ENCODE results near the gene MESP2. TPM values are rescaled to one million over a fixed set of nuclear protein-coding genes. Genes with fewer than 3 reads are reported as not detected.

The MESP2 gene
- total RNA-seq, 2 experiments from 2014 or later: not detected

GRCh38 chr15:89795996-89796395 is 19.9 kb downstream of the MESP2 start:
- Mint-ChIP-seq H3K9me3 (peaks cover 10% of the 10 kb centered on the region), H3K4me1 (ENCODE audit: low read depth) (no peaks in the 10 kb centered on the region), H3K36me3 (no peaks in the 10 kb centered on the region), H3K27ac (no peak overlapping the region), H3K27me3 (peaks cover 7% of the 10 kb centered on the region), H3K4me3 (no peak overlapping the region)
- no peak for DNase-seq
- POLR2A ChIA-PET: no interaction called here
- CTCF ChIA-PET: interaction anchor here (0.9 kb wide), 1 partner anchor 79 kb away, joined by 3 read pairs; no protein-coding TSS in a partner anchor
- intact Hi-C loops (cut with micrococcal nuclease): no loop called here

DNA sequence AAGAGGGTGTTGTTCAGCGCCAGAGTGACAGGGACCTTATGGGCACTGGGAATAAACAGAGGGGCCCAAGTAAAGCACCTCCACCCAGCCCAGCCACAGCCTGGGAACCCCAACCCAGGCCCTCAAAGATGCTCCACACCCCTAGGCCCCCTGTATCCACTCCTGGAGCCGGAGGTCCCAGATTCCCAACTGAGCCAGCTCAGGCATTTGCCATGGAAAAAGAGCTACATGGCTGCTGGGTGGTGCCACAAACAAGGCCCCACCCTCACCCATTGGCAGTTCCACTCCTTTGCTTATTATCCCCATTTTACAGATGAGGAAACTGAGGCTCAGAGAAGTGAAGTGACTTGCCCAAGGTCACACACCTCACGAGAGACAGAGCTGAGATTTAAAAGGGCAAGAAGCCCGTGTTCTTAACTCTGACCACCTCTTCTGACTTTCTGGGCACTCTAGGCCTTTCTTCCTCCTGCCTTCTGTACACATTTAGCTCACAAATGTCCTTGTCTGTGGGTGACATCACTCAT is 21.6 kb downstream of the MESP2 start:
- no peak overlapping the region for H3K4me3 Mint-ChIP-seq
- peaks cover 7% of the 10 kb centered on the region for H3K27me3 Mint-ChIP-seq
- no peak for DNase-seq
- no peaks in the 10 kb centered on the region for H3K36me3 Mint-ChIP-seq
- intact Hi-C loops (cut with micrococcal nuclease): no loop called here
- ChIA-PET POLR2A (interaction anchor here (0.5 kb wide), 1 partner anchor 66 kb away, joined by 5 read pairs; no protein-coding TSS in a partner anchor), CTCF (interaction anchor here (0.5 to 1.0 kb wide), 2 partner anchors 37 to 57 kb away, joined by 3 to 4 read pairs; no protein-coding TSS in a partner anchor)
- no peak overlapping the region for H3K27ac Mint-ChIP-seq
- H3K9me3 Mint-ChIP-seq: peaks cover 10% of the 10 kb centered on the region
- no peaks in the 10 kb centered on the region for H3K4me1 Mint-ChIP-seq (ENCODE audit: low read depth)

DNA sequence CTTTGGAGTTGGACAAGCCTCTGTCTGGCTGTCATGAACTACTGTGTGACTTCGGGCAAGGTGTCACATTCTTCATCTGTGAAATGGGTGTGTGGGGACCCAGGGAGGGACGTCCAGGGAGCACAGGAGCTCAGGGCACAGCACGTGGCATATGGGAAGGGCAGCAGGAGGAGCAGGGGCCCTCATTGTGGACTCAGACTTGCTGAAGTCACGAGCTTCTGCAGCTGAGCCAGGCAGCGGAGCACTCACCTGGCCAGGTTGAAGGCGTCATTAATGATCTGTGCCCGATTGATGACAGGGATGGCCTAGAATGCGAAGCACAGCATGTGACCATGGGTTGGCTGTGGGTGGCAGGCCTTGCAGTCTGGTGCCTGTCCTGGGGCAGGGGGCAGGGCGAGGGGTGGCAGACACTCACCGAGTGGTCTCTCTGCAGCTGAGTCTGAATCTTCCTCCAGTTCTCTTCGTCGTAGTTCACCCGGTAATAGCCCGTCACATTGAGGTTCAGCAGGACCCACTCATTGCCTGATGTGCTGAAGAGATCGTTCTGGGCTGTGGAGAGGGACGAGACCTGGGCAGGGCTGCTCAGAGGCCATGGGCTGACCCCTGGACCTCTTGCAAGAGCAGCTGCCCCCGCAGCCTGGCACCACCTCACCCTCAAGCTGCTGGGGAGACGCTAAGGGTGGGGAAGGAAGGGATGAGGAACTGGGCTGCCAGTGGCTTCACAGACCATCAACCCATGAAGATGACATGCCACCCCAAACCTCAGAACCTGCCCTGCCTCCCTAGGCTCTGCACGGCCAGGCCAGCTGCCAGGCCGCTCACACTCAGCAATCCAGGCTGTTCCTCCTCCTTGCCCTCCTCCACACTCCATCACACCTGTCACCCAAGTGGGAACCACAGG is 23.1 kb downstream of the MESP2 start:
- peaks cover 5% of the 10 kb centered on the region for H3K27me3 Mint-ChIP-seq
- no peak for DNase-seq
- H3K4me3 Mint-ChIP-seq: no peak overlapping the region
- no peak overlapping the region for H3K27ac Mint-ChIP-seq
- peaks cover 10% of the 10 kb centered on the region for H3K9me3 Mint-ChIP-seq
- POLR2A ChIA-PET: no interaction called here
- H3K36me3 Mint-ChIP-seq: no peaks in the 10 kb centered on the region
- CTCF ChIA-PET: interaction anchor here (1.8 kb wide), 1 partner anchor 76 kb away, joined by 3 read pairs; no protein-coding TSS in a partner anchor
- no peaks in the 10 kb centered on the region for H3K4me1 Mint-ChIP-seq (ENCODE audit: low read depth)
- intact Hi-C loops (cut with micrococcal nuclease): no loop called here

GRCh38 chr15:89799918-89800498 is 23.9 kb downstream of the MESP2 start:
- CTCF ChIA-PET: interaction anchor here (1.8 kb wide), 1 partner anchor 75 kb away, joined by 3 read pairs; no protein-coding TSS in a partner anchor
- no peak overlapping the region for H3K27ac Mint-ChIP-seq

DNA sequence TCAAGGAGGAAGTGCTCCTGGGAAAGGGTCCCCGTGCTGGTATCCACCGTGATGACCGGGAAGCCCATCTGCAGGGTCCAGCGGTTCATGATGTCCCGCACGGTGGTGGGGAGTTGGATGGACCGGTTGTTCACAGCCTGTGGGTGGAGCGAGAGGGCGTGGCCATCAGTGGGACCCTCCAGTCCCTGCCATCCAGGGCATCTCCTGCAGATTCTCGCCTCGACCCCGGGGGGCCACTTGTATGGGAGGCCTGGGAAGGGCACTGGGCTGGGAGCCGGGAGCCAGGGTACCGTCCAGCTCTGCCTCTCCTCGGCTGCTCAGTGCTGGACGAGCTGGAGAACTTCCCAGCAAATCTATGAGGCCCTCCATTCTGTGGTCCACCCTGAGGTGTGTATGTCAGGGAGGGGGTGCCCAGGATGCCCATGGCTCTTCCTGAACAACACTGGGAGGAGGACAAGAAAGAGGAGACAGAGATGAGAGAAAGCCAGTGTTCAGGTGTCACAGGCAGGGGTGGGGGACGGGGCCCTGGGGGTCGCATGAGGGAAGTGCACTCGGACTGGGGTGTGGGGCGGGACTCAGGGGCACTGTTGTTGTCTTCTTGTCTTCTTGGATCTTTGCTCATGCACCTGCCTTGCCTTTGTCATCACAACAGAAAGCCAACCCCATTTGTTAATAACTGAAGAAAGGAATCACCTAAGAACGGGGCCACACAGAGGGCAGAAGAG is 25.5 kb downstream of the MESP2 start:
- Mint-ChIP-seq H3K4me3 (no peak overlapping the region), H3K9me3 (peaks cover 3% of the 10 kb centered on the region), H3K36me3 (no peaks in the 10 kb centered on the region), H3K4me1 (ENCODE audit: low read depth) (no peaks in the 10 kb centered on the region), H3K27me3 (peaks cover 5% of the 10 kb centered on the region), H3K27ac (no peak overlapping the region)
- no peak for DNase-seq
- ChIA-PET POLR2A (no interaction called here), CTCF (no interaction called here)
- intact Hi-C loops (cut with micrococcal nuclease): no loop called here

More at GRCh38 chr15:89799918-89800498, 23.9 kb downstream of the MESP2 start:
- intact Hi-C loops (cut with micrococcal nuclease): no loop called here
- peaks cover 10% of the 10 kb centered on the region for H3K9me3 Mint-ChIP-seq
- H3K4me1 Mint-ChIP-seq (ENCODE audit: low read depth): no peaks in the 10 kb centered on the region
- no peak for DNase-seq
- POLR2A ChIA-PET: no interaction called here
- H3K36me3 Mint-ChIP-seq: no peaks in the 10 kb centered on the region
- peaks cover 5% of the 10 kb centered on the region for H3K27me3 Mint-ChIP-seq
- no peak overlapping the region for H3K4me3 Mint-ChIP-seq

DNA sequence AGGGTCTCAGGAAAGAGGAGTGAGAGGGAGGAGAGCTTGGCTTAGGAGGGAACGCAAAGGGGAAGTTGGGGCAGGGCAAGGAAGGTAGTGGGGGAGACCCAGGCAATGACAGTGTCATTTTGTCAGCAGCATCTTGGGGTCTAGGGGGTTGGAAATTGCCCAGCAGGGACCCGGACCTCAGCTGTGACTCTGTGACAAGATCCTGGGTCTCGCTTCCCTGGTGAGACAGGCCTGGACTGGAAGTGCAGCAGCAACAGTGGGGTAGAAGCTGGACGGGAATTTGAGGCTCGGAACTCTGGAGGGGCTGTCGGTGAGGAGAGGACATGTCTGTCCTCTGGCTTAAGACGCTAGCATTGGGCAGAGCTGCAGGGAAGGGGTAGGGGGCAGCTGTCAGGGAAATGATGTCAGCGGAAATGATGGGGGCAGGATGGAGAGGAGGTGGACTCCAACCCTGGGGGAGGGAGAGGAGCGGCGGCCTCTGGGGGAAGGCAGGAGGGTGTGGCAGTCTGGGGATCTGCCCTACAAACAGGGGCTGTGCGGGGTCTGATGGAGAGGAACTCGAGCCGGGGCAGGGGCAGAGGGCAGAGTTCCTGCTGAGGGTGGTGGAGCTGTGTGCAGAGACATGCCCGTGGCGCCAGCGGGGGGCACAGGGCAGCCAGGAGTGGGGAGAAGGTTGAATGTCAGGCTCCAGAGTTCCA is 26.2 kb downstream of the MESP2 start:
- Mint-ChIP-seq H3K27ac (no peak overlapping the region), H3K4me1 (ENCODE audit: low read depth) (no peaks in the 10 kb centered on the region), H3K9me3 (no peaks in the 10 kb centered on the region), H3K4me3 (no peak overlapping the region), H3K27me3 (peaks cover 5% of the 10 kb centered on the region), H3K36me3 (no peaks in the 10 kb centered on the region)
- POLR2A ChIA-PET: no interaction called here
- intact Hi-C loops (cut with micrococcal nuclease): no loop called here
- DNase-seq: no peak
- CTCF ChIA-PET: no interaction called here

DNA sequence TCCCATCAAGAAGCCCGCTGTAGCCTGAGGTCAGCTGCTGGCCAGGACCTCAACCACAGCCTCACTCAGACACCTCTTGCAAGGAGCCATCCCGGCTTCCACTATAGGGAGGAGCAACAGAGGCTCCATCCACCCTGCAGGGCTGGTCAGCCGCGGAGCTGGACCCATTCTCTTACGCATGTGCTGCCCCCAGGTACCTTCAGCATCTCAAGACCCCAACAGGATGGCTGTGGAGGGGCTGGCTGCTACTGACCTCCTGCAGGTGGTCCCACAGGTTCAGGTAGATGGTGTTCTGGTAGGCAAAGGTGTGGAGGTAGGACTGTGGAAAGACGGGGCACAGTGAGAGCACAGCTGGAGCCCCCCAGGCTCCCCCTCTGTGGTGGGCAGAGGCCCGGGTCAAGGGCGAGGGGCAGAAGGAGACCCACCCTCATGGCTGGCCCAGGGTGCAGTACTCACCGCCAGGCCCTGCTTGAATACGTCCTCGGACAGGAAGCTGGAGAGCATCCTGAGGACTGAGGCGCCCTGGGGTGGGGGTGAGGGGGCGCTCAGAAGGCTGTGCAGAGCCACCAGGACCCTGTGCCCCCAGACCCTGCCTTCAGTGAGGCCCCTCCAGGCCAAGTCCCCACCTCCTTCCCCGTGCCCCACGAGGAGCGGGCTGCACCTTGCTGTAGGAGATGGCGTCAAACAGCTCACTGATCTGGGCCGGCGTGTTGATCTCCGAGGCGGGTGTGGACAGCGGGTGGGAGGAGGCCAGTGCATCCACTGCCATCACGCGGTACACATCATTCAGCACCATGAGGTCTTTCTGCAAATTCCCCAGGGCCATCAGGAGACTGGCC is 27.1 kb downstream of the MESP2 start:
- no peak for DNase-seq
- intact Hi-C loops (cut with micrococcal nuclease): no loop called here
- H3K4me1 Mint-ChIP-seq (ENCODE audit: low read depth): no peaks in the 10 kb centered on the region
- no peaks in the 10 kb centered on the region for H3K36me3 Mint-ChIP-seq
- no peaks in the 10 kb centered on the region for H3K9me3 Mint-ChIP-seq
- ChIA-PET POLR2A (no interaction called here), CTCF (no interaction called here)
- H3K27me3 Mint-ChIP-seq: peaks cover 5% of the 10 kb centered on the region
- H3K4me3 Mint-ChIP-seq: no peak overlapping the region
- H3K27ac Mint-ChIP-seq: no peak overlapping the region

DNA sequence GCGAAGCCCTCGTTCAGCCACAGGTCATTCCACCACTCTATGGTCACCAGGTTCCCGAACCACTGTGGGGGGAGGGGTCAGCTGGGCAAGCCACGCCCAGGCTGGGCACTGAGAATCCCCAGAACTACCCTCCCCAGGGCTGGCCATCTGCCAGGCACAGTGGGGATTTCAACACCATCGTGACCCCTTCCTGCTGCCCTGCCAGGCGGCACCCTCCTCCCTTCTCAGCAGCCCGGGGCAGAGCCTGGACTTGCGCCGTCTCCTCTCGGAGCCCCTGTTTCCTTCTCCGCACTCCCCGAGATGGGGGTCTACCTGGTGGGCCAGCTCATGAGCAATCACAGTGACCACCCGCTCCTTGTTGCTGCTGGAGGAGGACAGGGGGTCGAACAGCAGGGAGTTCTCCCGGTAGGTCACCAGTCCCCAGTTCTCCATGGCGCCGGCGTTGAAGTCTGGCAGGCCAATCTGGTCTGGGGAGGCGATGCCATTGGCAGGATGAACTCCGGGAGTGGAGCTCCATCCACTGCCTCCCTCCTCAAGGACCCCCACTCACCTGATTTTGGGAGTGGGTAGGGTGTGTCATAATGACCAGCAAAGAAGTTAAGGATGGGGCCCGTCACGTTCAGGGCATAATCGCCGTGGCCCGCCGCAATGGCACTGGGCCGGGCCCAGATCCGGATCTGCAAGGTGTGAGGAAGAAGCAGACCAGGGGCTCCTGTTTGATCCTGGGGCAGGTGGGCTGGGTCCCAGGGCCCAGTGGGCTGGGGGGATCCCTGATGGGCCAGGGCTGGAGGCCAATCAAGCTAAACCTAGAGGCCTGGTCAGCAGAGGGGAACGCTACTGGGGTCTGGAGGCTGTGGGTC is 28.0 kb downstream of the MESP2 start:
- no peak overlapping the region for H3K4me3 Mint-ChIP-seq
- CTCF ChIA-PET: no interaction called here
- intact Hi-C loops (cut with micrococcal nuclease): no loop called here
- H3K27ac Mint-ChIP-seq: no peak overlapping the region
- no peaks in the 10 kb centered on the region for H3K4me1 Mint-ChIP-seq (ENCODE audit: low read depth)
- H3K36me3 Mint-ChIP-seq: no peaks in the 10 kb centered on the region
- no peaks in the 10 kb centered on the region for H3K9me3 Mint-ChIP-seq
- DNase-seq: no peak
- peaks cover 5% of the 10 kb centered on the region for H3K27me3 Mint-ChIP-seq
- POLR2A ChIA-PET: no interaction called here

DNA sequence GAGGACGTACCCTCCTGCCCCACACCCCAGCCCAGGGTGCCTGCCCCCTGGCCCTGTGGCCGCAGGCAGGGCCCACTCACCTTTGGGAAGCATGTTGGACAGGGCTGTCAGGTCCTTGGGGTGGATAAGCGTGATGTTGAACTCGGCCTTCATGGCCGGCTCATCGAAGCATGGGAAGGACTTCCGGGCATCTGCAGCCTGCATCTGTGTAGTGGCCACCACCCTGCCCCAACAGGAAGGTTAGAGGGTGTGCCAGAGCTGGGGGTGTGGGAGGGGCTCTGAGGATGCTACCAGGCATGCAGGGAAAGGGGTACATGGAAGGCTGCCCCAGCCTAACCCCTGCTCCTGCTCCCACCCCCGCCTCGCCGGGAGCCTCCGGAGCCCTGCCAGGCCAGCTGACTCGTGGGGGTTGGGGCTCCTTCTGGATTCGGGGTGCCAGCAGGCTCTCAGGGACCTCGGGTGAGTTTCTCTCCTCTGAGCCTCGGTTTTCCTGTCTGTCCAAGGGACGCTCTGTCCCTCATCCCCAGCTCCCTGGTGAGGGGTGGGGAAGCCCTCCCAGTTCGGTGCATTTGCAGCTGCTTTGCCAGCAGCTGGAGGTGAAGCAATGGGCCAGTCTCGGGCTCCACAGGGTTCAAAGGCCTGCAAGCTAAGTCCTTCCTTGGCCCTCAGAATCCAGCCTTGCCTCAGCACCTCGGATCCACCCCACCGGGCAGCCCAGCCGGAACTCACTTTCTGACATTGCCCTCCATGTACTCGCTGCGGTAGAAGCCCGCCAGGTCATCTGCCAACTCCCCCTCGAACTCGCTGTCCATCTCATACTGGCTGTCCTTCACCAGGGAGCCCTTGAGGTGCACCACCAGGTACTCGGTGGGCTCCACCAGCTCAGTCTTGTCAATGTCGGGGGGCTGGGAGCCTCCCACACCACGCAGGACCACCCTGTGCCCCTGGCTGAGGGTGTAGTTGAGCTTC is 29.4 kb downstream of the MESP2 start:
- CTCF ChIA-PET: no interaction called here

DNA sequence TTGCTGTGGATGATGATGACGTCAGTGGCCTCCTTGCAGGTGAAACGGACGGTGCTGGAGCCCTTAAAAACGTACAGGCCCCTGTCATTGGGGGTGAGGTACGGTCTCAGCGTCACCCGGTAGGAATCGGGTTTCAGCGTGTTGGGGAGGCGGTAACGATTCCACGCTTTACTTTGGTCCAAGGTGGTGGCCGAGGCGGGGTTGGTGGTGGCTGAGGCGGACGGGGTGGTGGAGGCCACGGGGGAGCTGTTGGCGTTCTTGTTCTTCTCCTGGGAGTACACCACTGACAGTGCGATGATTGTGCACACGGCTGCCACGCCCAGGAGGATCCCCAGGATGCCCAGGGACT is 30.1 kb downstream of the MESP2 start:
- H3K4me3 Mint-ChIP-seq: no peak overlapping the region
- CTCF ChIA-PET: no interaction called here
- POLR2A ChIA-PET: no interaction called here
- H3K36me3 Mint-ChIP-seq: no peaks in the 10 kb centered on the region
- no peak for DNase-seq
- no peaks in the 10 kb centered on the region for H3K9me3 Mint-ChIP-seq
- H3K27ac Mint-ChIP-seq: no peak overlapping the region
- peaks cover 2% of the 10 kb centered on the region for H3K27me3 Mint-ChIP-seq
- intact Hi-C loops (cut with micrococcal nuclease): no loop called here
- H3K4me1 Mint-ChIP-seq (ENCODE audit: low read depth): no peaks in the 10 kb centered on the region

More for the DNA sequence above, 29.4 kb downstream of the MESP2 start:
- H3K36me3 Mint-ChIP-seq: no peaks in the 10 kb centered on the region
- intact Hi-C loops (cut with micrococcal nuclease): no loop called here
- no peaks in the 10 kb centered on the region for H3K9me3 Mint-ChIP-seq
- POLR2A ChIA-PET: no interaction called here
- no peak overlapping the region for H3K27ac Mint-ChIP-seq
- peaks cover 4% of the 10 kb centered on the region for H3K27me3 Mint-ChIP-seq
- DNase-seq: no peak
- no peak overlapping the region for H3K4me3 Mint-ChIP-seq
- no peaks in the 10 kb centered on the region for H3K4me1 Mint-ChIP-seq (ENCODE audit: low read depth)

All from activated CD4-positive, alpha-beta memory T cell treated with anti-CD3 and anti-CD28 coated beads for 36 hours (primary cell).